Eye (tissue), 1 donor: ENCODE results near the gene DNM2.
"Not testable (repeated sequence)": the region's sequence is repeated elsewhere in the genome, so short reads cannot be mapped to it uniquely, and the experiment has no call there.

Experiments
- DNase-seq: peaks from one replicate; pipeline ENCODE4 v3.0.0-alpha.2; 2015

The DNM2 gene

GRCh38 chr19:10818301-10819123, 100.6 kb downstream of the DNM2 start:
- DNase-seq = no peak

DNA sequence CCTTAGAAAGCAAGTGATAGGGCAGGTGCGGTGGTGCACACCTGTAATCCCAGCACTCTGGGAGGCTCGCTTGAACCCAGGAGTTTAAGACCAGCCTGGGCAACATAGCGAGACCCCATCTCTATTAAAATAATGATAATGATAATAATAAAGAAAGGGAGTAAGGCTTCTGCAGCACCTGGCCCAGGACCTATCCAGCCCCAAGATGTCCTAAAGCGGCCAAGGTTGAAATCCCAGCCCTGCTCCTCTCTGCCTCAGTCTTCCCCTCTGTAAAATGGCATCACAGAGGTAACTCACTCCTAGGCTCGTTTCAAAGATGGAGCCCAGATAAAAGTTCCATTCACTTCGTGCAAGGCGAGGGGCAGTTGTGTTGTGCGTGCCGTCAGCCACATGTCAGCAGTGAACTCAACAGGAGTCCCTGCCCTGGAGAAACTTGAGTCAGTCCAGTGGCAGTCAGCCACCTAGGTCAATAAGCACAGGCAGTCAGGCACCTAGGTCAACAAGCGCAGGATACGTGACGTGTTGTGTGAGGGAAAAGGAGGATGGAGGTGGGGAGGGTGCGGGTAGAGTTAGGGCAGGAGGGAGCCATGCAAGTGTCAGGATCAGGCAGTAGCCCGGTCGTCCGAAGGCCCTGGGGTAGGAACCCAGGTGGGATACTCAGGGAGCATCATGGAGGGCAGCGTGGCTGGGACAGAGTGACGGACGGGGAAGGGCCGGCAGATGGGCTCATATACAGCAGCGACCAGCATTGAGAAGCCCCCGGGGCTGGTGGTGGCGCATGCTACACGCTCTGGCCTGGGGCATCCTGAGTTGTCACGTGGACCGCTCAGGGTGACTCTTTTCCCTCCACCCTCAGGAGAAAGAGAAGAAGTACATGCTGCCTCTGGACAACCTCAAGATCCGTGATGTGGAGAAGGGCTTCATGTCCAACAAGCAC, 101.5 kb downstream of the DNM2 start:
- no peak for DNase-seq

- no peak for DNase-seq
Observed at GRCh38 chr19:10820173-10820572, 102.3 kb downstream of the DNM2 start.

DNA sequence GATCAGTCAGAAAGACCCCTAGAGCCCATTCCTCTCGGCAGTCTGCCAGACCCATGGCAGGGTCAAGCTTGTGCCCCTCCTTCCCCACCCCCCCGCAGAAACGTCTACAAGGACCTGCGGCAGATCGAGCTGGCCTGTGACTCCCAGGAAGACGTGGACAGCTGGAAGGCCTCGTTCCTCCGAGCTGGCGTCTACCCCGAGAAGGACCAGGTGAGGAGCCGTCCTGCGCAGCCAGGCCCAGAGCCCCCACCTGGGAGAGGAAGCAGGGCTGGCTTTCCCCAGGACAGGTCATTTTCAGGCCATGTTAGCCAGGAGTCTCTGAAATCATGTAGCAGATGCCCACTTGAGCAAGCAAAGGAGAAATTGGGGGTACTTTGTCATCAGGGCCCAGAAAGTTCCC, 105.8 kb downstream of the DNM2 start:
- no peak for DNase-seq

DNA sequence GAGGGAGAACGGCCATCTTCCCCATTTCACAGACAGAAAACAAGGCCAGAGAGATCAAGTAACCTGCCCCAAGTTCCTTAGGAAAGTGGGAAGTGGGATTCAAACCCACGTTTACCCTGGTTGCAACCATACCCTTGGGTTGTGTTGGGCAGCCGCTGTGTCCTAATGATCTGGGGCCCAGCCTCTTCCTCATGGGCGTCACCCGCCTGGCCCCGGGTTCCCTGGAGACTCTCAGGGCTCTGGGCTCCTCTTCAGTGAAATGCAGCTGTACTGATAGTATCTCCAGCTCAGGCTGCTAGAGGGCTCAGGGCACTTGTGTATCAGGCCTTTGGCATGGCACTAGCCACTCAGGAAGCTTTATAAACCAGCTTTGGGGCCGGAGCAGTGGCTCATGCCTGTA, 108.4 kb downstream of the DNM2 start:
- DNase-seq = no peak

DNA sequence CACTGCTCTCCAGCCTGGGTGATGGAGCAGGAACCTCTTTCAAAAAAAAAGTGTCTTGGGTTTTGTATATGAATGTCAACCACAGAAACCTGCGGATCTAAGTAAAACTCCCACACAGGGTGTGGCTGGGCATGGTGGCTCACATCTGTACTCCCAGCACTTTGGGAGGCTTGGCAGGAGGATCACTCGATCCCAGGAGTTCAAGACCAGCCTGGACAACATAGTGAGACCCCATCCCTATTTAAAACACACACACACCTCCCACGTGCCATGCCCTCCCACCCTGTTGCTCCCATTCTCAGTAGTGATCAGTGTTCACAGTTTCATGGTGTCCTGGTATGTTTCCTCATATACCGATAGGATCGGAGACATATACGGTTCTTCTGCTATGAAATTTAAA, 109.0 kb downstream of the DNM2 start:
- no peak for DNase-seq

GRCh38 chr19:10828981-10829821, 111.3 kb downstream of the DNM2 start:
- no peak for DNase-seq

- DNase-seq = no peak
Observed at GRCh38 chr19:10829967-10830366, 112.1 kb downstream of the DNM2 start.

- DNase-seq = no peak
Observed at GRCh38 chr19:10830370-10830769, 112.5 kb downstream of the DNM2 start.

GRCh38 chr19:10830931-10831779, 113.3 kb downstream of the DNM2 start:
- no peak for DNase-seq

- DNase-seq = no peak
Observed at GRCh38 chr19:10831987-10832938, 114.4 kb downstream of the DNM2 start.

GRCh38 chr19:10832939-10833296, 115.0 kb downstream of the DNM2 start:
- DNase-seq = no peak

DNA sequence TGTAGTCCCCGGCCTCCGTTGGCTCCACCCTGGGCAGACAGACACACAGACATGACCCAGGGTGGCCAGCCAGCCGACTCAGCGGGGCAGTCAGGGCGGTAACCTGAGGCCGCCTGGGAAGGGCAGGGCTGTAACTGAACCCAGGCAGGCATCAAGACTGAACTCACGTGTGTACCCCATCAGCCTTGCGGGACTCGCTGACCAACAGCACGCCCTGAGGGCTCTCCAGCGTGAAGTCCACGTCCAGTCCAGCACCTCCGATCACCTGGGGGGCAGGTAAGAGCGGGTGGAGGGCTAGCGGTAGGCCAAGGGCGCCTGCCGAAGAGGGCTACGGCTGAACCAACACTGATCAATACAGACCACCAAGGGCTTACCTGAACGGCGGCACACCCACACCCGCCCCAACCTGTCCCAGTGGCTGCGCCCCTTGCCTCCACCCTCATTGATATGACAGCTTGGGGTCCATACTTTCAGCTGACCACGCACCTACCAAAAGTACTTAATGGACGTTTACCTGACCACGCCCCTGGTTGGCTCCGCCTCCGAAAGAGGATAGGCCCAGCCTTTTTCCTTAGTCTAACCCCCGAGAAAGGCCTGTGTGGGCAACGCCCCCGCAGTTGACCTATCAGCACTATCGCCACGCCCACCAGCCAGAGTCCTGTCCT, 117.3 kb downstream of the DNM2 start:
- no peak for DNase-seq

DNA sequence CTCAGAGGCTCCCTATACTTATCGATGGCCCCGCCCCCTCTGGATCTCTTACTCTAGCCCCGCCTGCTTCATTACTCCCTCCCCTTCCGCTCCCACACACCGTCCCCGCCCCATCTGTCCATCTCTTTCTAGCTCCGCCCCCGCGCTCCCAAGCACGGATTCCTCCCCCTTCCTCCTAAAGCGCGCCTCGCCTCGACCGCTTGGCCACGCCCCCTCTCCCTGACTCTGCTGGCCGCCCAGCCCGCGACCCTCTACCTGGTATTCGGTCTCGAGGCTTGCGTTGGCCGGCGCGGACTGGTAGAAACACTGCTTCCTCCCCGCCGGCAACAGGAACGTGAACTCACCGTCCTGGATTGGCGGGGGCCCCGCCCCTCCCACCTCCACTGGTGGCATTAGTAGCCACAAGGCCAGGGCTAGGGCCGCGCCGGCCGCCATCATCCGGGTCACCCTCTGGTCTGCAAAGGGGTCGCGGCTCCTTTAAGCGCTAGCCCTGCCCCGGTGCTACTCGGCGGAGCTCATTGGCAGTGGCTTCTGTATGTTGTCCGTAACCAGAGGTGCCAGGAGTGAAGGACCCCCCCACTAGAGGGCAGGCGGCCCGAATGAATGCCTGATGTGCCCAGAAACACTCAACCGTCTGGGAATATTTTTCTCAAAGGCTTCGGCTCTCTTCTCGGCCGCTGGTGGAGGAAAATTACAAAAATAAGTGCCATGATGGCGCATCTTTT, 118.0 kb downstream of the DNM2 start, which contains the start of gene TMED1:
TMED1 (minus strand) TSS at position 459 of the 725 bp plus-strand sequence; CDS start at position 438, 21 bp downstream.
- DNase-seq = peak; percentile 100

DNA sequence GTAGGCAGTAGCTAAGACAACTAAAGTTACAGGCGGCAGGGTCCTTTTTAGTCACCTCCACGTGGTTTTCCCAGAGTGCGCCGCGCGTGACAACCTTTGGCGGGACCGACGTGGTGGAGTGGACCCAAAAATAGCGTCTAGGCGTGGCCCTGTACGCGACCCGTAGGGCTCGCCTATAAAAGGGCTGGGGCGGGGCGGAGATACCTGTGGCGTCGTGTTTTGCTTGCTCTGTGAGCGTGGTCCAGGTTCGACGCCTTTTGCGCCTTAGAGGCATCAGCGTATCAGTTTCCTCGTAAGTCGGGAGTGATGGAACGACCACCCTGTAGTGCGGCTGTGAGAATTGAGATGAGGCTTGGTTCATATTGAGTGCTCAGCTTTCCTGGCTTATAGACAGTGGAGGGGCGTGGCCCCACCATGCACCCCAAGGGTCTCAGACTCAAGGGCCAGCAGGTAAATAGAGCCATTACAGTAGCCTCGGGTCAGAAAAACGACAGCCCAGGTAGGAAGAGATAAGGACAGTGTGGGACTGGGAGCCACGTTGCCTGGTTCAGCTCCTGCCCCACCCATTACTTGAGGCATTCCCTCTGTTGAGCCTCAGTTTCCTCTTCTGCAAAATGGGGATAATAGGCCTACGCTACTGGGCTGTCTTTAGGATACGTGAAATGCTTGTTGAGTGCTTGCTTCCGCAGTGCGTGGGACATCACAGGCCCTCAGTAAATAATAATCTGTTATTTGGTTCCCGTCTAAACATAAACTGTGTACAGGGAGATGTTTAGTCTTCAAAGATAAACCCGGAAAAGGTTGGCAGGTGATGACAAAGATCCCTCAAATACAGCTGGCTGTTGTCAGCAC, 118.8 kb downstream of the DNM2 start:
- DNase-seq = no peak

DNA sequence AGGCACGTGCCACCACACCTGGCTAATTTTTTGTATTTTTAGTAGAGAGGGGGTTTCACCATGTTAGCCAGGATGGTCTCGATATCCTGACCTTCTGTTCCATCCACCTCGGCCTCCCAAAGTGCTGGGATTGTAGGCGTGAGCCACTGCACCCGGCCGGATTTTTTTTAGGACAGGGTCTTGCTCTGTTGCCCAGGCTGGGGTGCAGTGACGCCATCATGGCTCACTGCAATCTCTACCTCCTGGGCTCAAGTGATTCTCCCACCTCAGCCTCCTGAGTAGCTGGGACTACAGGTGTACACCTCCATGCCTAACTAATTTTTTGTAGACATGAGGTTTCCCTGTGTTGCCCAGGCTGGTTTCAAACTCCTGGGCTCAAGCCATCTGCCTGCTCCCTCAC, 119.8 kb downstream of the DNM2 start:
- not testable (repeated sequence) for DNase-seq

GRCh38 chr19:10838377-10838776, 120.5 kb downstream of the DNM2 start:
- no peak for DNase-seq
